Measurements from ENCODE around the gene HLF.

The HLF gene

DNA sequence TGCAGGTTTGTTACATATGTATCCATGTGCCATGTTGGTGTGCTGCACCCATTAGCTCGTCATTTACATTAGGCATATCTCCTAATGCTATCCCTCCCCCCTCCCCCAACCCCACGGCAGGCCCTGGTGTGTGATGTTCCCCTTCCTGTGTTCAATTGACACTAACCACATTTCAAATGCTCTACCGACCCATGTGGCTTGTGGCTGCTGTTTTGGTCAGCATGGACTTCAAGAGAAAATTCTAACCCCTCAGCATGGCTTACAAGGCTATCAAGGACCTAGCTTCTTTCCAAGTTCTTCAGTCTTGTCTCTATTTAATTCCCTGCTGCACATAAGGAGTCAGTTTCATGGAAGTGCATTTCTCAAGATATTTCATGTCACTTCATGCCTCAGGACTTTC, 103.9 kb downstream of the HLF start:
- DNase-seq = no peak

All from DMS79 treated with DMSO at 0.1 percent for 48 hours (cell line).